Bronchial epithelial cell (primary cell): ENCODE results near the gene RANGRF. TPM values are rescaled to one million over a fixed set of nuclear protein-coding genes. Genes with fewer than 3 reads are reported as not detected.

Source experiments
- DNase-seq: peaks from one replicate; pipeline ENCODE4 v3.0.0-alpha.2; 2010; ENCODE audit warnings: low read depth
- FAIRE-seq: peaks from 2 replicates; lab custom pipeline; 2011; peaks lifted over from hg19 to GRCh38; lab: Jason Lieb, UNC
- H3K27me3 ChIP-seq: 2 replicates; pipeline ENCODE4 v1.5.1; 2011; ENCODE audit warnings: low read length; ENCODE audit not compliant: control insufficient read depth, insufficient read depth
- H3K36me3 ChIP-seq: 2 replicates; pipeline ENCODE4 v1.5.1; 2011; ENCODE audit warnings: low read length; ENCODE audit not compliant: control insufficient read depth, insufficient read depth
- H3K4me3 ChIP-seq: 2 replicates; pipeline ENCODE4 v1.5.1; 2011; ENCODE audit warnings: mild to moderate bottlenecking, low read depth, low read length, control low read depth
- total RNA-seq: library from RNA; depleted of rRNA; stranded (reverse); fragments of >200 nt; gene quantifications from 2 replicates; pipeline ENCODE4 v1.2.1, GENCODE V29; 2014
- TF ChIP-seq, protein P1 (sequence below): IDR thresholded peaks from 2 replicates; pipeline ENCODE4 v1.5.1; 2011; ENCODE audit warnings: mild to moderate bottlenecking, moderate library complexity, low read length, control low read depth, inconsistent platforms; ENCODE audit not compliant: insufficient read depth, severe bottlenecking

Gene RANGRF
- total RNA-seq, 1 donor from 2014 or later, result 11.8 TPM

DNA sequence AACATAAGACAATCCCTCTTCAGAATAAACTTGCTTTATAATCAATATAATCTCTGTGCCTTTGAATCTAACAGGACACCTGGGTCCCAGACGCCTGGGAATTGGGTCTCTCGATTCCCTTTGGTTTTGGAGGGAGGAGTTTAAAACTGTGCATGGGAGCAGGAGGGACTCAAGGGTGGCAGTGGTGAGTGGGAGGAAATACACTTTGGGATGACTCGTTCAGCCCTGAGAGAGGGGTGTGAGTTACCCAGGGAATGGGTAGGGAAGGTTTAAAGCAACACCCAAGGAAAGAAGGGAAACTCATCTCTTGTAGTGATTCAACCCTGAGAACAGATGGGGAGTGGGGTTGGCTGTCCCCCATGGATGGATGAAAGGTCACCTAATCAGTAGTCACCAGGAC is 1.6 kb downstream of the RANGRF start:
- TF ChIP-seq, protein P1, sequence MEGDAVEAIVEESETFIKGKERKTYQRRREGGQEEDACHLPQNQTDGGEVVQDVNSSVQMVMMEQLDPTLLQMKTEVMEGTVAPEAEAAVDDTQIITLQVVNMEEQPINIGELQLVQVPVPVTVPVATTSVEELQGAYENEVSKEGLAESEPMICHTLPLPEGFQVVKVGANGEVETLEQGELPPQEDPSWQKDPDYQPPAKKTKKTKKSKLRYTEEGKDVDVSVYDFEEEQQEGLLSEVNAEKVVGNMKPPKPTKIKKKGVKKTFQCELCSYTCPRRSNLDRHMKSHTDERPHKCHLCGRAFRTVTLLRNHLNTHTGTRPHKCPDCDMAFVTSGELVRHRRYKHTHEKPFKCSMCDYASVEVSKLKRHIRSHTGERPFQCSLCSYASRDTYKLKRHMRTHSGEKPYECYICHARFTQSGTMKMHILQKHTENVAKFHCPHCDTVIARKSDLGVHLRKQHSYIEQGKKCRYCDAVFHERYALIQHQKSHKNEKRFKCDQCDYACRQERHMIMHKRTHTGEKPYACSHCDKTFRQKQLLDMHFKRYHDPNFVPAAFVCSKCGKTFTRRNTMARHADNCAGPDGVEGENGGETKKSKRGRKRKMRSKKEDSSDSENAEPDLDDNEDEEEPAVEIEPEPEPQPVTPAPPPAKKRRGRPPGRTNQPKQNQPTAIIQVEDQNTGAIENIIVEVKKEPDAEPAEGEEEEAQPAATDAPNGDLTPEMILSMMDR, result no peak
- Histone ChIP-seq H3K4me3 (no peak overlapping the region), H3K36me3 (no peaks in the 10 kb centered on the region), H3K27me3 (no peaks in the 10 kb centered on the region)
- DNase-seq (peak; percentile 10), FAIRE-seq (no peak)

DNA sequence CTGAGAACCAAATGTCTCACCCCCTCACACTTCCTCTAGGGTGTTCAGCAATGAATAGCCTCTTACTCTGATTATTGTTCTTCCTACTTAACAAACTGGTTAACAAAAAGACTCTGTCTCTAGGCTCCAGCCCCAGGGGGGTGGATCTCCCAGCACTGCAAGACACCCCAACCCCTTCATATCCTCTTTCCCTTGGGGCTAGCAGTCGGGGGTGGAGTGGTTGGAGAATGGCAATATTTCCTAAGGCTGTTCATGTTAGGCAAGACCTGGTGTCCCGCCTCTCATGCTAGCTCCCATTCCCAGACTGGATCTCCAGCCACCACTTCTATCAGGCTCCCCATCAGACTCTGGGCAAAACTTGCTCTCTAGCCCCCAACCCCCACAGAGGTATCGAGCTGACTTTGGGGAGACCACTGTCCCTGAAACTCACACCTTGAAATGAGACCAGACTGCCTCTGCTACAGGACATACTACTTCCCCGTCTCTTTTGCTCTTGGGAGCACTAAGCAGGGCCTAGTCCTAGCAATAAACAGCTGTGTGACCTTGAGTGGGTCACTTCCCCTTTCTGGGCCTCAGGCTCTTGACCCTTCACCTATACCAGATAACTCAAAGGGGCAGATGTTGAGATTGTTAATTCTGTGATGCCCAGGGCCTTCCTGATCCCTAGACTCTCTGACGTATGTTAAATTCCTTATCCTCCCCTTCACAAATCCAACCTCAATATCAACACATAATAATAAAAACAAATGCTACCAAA is 4.3 kb downstream of the RANGRF start:
- TF ChIP-seq, protein P1, result no peak
- FAIRE-seq, result no peak
- H3K36me3 ChIP-seq, result no peaks in the 10 kb centered on the region
- no peak for DNase-seq
- no peak overlapping the region for H3K4me3 ChIP-seq
- no peaks in the 10 kb centered on the region for H3K27me3 ChIP-seq

DNA sequence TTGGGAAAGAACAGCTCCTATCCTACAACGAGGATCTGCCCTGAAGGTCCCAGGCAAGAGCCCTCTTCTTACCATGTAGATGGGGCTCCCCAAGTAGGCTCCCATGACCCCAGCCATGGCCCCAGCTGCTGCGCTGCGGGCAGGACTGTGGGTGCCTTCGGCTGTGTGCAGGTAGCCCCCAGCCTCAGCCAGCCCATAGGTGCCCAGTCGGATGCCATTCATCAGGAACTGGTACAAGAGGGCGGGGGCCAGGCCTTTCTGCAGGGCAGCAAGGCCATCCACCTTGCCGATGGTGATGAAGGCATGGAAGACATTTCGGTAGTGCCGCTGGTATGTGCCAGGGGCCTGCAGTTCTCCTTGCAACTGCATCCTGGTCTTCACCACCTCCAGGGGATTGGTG is 5.9 kb downstream of the RANGRF start:
- FAIRE-seq (no peak), DNase-seq (no peak)
- Histone ChIP-seq H3K27me3 (no peaks in the 10 kb centered on the region), H3K4me3 (no peak overlapping the region), H3K36me3 (no peaks in the 10 kb centered on the region)
- TF ChIP-seq, protein P1, result no peak

DNA sequence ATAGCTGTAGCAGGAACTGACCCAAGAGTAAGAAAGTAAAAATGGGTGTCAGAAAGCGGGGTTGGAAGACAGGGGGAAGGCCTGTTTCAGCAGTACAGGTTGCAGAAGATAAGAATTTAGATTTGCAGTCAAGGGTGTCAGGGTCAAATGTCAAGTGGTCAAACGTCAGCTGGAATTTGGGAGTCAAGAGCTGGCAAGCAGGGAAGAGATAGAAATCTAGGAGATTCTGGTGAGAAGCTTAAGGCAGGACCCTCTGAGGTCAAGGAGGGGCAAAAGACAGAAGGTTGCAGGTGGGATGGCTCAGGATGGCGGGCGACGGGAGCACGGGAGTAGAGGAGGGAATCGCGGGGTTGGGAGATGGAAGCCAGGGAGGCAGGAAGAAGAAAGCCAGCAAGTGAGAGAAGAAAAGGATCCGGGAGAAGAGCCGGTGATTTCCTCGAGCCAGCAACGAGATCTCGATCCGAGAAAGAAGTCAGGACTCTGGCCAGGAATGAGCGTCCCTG is 6.4 kb downstream of the RANGRF start:
- FAIRE-seq (no peak), DNase-seq (no peak)
- peak overlapping the region; percentile 64 for H3K4me3 ChIP-seq
- no peaks in the 10 kb centered on the region for H3K27me3 ChIP-seq
- TF ChIP-seq, protein P1, result no peak
- H3K36me3 ChIP-seq, result no peaks in the 10 kb centered on the region

DNA sequence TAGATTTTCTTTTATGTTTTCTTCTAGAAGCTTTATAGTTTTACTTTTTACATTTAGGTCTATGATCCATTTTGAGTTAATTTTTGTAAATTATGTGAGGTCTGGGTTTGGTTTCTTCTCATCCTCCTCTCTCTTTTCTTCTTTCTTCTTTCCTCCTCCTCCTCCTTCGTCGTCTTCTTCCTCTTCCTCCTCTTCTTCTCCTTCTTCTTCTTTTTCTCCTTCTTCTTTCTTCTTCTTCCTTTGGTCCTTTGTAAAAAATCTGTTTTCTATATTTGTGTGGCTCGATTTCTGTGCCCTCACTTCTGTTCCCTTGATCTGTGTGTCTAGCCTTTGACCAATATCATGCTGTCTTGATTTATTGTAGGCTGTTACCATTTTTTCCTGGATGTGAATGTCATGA is 11.8 kb downstream of the RANGRF start:
- Histone ChIP-seq H3K4me3 (no peak overlapping the region), H3K27me3 (no peaks in the 10 kb centered on the region), H3K36me3 (no peaks in the 10 kb centered on the region)
- TF ChIP-seq, protein P1, result no peak
- DNase-seq (no peak), FAIRE-seq (no peak)
